Adrenal gland (tissue), 12 donors: ENCODE data around the gene UNC13D. TPM values are rescaled to one million over a fixed set of nuclear protein-coding genes. Genes with fewer than 3 reads are reported as not detected.
"Not testable (repeated sequence)": the region's sequence is repeated elsewhere in the genome, so short reads cannot be mapped to it uniquely, and the experiment has no call there.

ENCODE experiments used
- DNase-seq, 7 donors: peaks; one replicate each; pipeline ENCODE4 v3.0.0-alpha.2; 2019 to 2020
- H3K27ac ChIP-seq, 5 donors: fragments of 200-600 bp; sonication (generic) in 4 of 5; 1 replicate in 3 of 5; 2 replicates in 2 of 5; pipeline versions ENCODE4 v1.5.1 to v1.8.0; 2016 to 2020; ENCODE audit warnings: mild to moderate bottlenecking in 1 of 5
- H3K27me3 ChIP-seq: fragments of 200-600 bp; 2 replicates; pipeline ENCODE4 v1.8.0; 2021
- H3K36me3 ChIP-seq, 2 donors: fragments of 200-600 bp; replicated peaks in 1 of 2; 1 replicate in 1 of 2; 2 replicates in 1 of 2; pipeline versions ENCODE4 v1.5.1 to v1.8.0; 2018 to 2022
- H3K4me1 ChIP-seq, 2 donors: fragments of 200-600 bp; replicated peaks in 1 of 2; 1 replicate in 1 of 2; 2 replicates in 1 of 2; pipeline versions ENCODE4 v1.5.1 to v1.8.0; 2018 to 2021
- H3K4me3 ChIP-seq, 4 donors: fragments of 200-600 bp; sonication (generic) in 3 of 4; one replicate each; pipeline ENCODE4 v1.5.1; 2016 to 2018
- H3K9me3 ChIP-seq, 3 donors: fragments of 200-600 bp; sonication (generic) in 1 of 3; replicated peaks in 1 of 3; 1 replicate in 2 of 3; 2 replicates in 1 of 3; pipeline versions ENCODE4 v1.5.1 to v1.8.0; 2016 to 2021
- POLR2A ChIP-seq, 2 donors: fragments of 450-650 bp; IDR thresholded peaks; one replicate each; pipeline ENCODE4 v1.6.1; 2017; ENCODE audit warnings: antibody characterized with exemption in 2 of 2, mild to moderate bottlenecking in 2 of 2, moderate library complexity in 1 of 2
- WGBS, 4 donors: extraction: QIAGEN DNeasy Blood & Tissue Kit in 2 of 4; methylation state at CpG; one replicate each; pipeline versions ENCODE4 v1.1.5 to v1.1.7; 2013 to 2017; 5-methylcytosine and 5-hydroxymethylcytosine counted together
- intact Hi-C, 2 donors: fragments of 100-400 bp; cut with DNase I; formaldehyde crosslinking; loops; one replicate each; pipeline versions ENCODE4 v1.14.1 to v1.15.0; 2022 to 2023
- polyA plus RNA-seq, 3 donors: library from polyadenylated mRNA; stranded (reverse); fragments of 200-250 nt in 2 of 3; fragments of 350-450 nt in 1 of 3; fragmentation: Illumina TruSeq in 1 of 3; extraction: RNeasy Lipid Tissue Mini Kit (QIAGEN cat#74804) in 1 of 3; gene quantifications; one replicate each; pipeline ENCODE4 v1.2.3, GENCODE V29; 2013 to 2014
- total RNA-seq, 9 donors: library from RNA; depleted of rRNA in 4 of 9; stranded (reverse); fragments of >200 nt in 4 of 9; fragments of 120-200 nt in 1 of 9; fragmentation: NEBNext Ultra II Directional in 1 of 9; extraction: Animal tissue kit (Norgen Biotek cat#: 25700) in 1 of 9; gene quantifications; one replicate each; pipeline versions ENCODE4 v1.1.0 to v1.2.4, GENCODE V29; 2013 to 2023
- TF ChIP-seq, protein P1 (sequence below), 6 experiments: fragments of 450-650 bp in 4 of 6; fragments of 200-600 bp in 2 of 6; sonication (generic) in 1 of 6; IDR thresholded peaks; 1 replicate in 5 of 6; 2 replicates in 1 of 6; pipeline versions ENCODE4 v1.5.1 to v1.8.0; 2016 to 2021; ENCODE audit warnings: antibody characterized with exemption in 6 of 6, mild to moderate bottlenecking in 2 of 6, moderate library complexity in 1 of 6
- donor health status: healthy with polysubstance abuse.
- donor health status: Bipolar disorder and iron deficiency.
- donor health status: DM: yes; HTN: yes; CAD: no.
- donor health status: DM: no; HTN: no; CAD: no.
- donor health status: DM: no; HTN: no; CAD: no.
- donor health status: DM: yes; HTN: yes; CAD: no.

UNC13D gene
- total and polyA plus RNA-seq, 12 donors: 3.0 to 47.5 (median 13.8) TPM

DNA sequence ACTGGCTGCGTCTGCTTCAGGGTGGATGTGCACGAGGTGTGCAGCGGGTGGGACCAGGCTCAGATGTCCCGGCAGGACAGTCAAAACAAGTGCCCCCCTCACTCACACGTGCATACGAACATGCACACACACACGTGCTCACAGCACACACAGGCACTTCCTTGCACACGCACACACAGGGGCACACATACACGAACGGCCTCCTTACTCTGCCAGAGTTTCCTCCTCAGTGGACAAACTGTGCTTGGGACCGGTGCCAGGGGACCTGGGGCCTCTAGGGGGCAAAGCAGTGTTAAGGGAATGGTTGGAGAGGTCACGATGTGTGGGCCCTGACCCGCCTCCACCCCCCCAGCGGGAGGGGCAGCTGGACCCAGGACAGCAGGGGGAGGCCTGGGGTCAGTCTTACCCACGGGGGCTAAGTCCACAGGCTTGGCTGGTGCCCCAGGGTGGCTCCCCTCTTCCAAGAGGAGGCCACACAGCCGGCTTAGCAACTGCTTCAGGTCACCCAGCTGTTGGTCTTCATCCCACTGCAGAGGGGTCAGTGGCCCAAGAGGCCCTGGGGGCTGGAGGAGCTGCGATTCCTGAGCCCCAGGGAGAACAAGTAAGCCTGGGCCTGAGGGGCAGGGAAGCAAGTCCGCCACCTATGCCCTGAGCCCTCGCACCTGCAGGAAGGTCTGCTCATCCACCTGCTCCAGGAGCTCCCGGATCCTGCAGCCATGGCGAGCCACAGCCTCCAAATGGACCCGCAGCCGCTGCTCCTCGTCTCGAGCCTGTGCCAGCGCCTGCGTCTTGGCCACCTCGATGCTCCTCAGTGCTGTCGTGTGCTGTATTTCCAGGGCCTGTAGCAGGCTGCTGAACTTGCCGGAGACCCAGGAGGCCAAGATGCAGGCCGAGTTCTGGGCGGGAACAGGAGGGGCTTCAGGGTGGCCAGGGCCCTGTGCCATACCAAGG is 47.7 kb upstream of the UNC13D start:
- Histone ChIP-seq H3K36me3 (peaks cover 0 to 11% of the 10 kb centered on the region in 2 donors), H3K4me3 (no peak overlapping the region), H3K9me3 (no peaks in the 10 kb centered on the region), H3K27ac (no peak overlapping the region), H3K27me3 (no peaks in the 10 kb centered on the region), H3K4me1 (peaks cover 8 to 18% of the 10 kb centered on the region in 2 donors)
- DNase-seq: no peak
- intact Hi-C loops: loop anchor here in 1 of 2 donors (10.0 kb wide), 1 partner anchor 117 kb away; a partner anchor contains a TSS
- TF ChIP-seq POLR2A (IDR thresholded peaks at IDR 0.05): no peak
- TF ChIP-seq, protein P1, sequence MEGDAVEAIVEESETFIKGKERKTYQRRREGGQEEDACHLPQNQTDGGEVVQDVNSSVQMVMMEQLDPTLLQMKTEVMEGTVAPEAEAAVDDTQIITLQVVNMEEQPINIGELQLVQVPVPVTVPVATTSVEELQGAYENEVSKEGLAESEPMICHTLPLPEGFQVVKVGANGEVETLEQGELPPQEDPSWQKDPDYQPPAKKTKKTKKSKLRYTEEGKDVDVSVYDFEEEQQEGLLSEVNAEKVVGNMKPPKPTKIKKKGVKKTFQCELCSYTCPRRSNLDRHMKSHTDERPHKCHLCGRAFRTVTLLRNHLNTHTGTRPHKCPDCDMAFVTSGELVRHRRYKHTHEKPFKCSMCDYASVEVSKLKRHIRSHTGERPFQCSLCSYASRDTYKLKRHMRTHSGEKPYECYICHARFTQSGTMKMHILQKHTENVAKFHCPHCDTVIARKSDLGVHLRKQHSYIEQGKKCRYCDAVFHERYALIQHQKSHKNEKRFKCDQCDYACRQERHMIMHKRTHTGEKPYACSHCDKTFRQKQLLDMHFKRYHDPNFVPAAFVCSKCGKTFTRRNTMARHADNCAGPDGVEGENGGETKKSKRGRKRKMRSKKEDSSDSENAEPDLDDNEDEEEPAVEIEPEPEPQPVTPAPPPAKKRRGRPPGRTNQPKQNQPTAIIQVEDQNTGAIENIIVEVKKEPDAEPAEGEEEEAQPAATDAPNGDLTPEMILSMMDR (IDR thresholded peaks at IDR 0.05): no peak
- WGBS, 4 donors: 77 to 95% (median 82%) methylated on average over 17 to 32 of the region's 32 CpGs

DNA sequence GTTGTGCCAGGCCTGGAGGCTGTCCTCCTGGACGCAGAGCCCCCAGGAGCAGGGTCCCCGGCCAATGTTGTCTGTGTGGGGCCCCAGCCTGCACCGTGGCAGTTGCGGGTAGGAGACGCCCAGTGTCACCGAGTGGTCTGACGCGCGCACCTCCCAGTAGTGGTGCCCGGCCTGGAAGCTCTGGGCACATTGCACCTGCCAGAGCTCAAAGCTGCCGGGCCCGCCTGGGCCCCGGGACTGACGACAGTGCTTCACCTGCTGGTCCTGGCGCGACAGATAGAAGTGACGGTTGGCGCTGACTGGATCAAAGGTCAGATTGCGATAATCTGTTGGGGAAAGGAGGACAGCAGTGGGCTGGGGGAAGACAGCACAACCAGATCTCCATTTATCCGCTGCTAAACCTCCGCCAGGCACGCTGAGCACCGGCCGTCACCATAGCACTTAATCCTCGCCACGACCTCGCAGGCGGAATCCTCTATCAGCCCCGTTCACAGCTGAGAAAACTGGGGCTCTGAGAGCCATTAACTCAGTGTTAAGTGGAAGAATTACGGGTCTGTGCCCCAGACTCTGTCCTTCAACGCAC is 46.9 kb upstream of the UNC13D start:
- DNase-seq: no peak
- H3K4me1 ChIP-seq: peaks cover 7 to 18% of the 10 kb centered on the region in 2 donors
- no peaks in the 10 kb centered on the region for H3K27me3 ChIP-seq
- no peak for TF ChIP-seq POLR2A (IDR thresholded peaks at IDR 0.05)
- TF ChIP-seq, protein P1 (IDR thresholded peaks at IDR 0.05): no peak
- H3K27ac ChIP-seq: no peak overlapping the region
- no peaks in the 10 kb centered on the region for H3K9me3 ChIP-seq
- peaks cover 0 to 11% of the 10 kb centered on the region in 2 donors for H3K36me3 ChIP-seq
- WGBS, 4 donors: 94 to 97% (median 95%) methylated on average over 26 to 31 of the region's 31 CpGs
- intact Hi-C loops: loop anchor here in 1 of 2 donors (10.0 kb wide), 1 partner anchor 116 kb away; a partner anchor contains a TSS
- H3K4me3 ChIP-seq: no peak overlapping the region

DNA sequence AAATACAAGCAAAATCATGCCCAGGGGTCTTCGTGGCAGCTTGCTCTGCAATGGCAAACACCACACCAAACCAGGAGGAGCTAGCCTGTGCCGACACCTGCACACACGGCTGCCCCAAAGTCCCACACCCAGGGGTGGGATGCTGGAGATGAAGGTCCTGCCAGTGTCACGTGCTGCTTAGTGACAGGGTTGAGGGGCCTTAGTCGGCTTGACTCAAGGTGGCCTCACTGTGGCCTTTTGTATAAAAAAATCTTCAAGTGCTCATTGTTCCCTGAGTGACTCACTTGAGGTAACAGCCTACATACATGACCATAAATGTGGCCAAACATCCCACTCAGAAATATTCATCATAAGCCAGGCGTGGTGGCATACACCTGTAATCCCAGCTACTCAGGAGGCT is 45.2 kb upstream of the UNC13D start:
- Histone ChIP-seq H3K36me3 (peaks cover 0 to 11% of the 10 kb centered on the region in 2 donors), H3K9me3 (no peaks in the 10 kb centered on the region), H3K4me1 (peaks cover 0 to 1% of the 10 kb centered on the region in 2 donors), H3K4me3 (no peak overlapping the region), H3K27ac (no peak overlapping the region), H3K27me3 (no peaks in the 10 kb centered on the region)
- intact Hi-C loops: no loop called here
- WGBS, 4 donors: 79 to 100% (median 82%) methylated on average over 1 to 6 of the region's 6 CpGs
- no peak for TF ChIP-seq POLR2A (IDR thresholded peaks at IDR 0.05)
- TF ChIP-seq, protein P1 (IDR thresholded peaks at IDR 0.05): no peak
- DNase-seq: no peak

DNA sequence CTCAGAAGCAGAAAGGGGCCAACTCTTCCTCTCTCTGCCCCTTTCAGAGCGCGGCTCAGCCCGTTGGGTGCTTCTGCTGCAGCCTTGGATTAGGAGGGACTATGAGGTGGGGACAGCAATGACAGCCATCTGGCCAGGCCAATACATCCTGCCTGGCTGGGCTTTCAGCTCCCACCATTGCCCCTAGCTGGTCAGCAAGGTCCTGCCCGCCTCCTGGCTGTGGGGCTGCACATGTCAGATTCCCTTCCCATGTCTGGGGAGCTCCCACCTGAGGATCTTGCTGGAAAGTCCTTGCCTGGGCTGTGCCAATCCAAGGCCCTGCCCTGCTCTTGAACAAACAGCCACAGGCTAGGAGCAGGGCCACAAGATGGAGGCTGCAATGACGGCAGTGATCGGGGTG is 44.3 kb upstream of the UNC13D start:
- Histone ChIP-seq H3K4me3 (no peak overlapping the region), H3K27ac (no peak overlapping the region), H3K36me3 (peaks cover 0 to 11% of the 10 kb centered on the region in 2 donors), H3K9me3 (no peaks in the 10 kb centered on the region), H3K4me1 (no peaks in the 10 kb centered on the region), H3K27me3 (no peaks in the 10 kb centered on the region)
- DNase-seq: no peak
- TF ChIP-seq, protein P1 (IDR thresholded peaks at IDR 0.05): no peak
- no peak for TF ChIP-seq POLR2A (IDR thresholded peaks at IDR 0.05)
- WGBS, 4 donors: 76 to 96% (median 84%) methylated on average over 5 to 6 of the region's 6 CpGs
- intact Hi-C loops: no loop called here

DNA sequence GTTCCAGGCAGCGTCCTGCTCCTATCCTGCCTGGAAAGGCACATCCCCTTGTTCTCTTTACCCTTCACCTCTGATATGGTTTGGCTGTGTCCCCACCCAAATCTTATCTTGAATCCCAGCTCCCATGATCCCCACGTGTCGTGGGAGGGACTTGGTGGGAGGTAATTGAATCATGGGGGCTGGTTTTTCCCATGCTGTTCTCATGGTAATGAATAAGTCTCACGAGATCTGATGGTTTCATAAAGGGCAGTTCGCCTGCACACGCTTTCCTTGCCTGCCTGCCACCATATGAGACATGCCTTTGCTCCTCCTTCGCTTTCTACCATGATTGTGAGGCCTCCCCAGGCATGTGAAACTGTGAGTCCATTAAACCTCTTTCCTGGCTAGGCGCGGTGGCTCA is 41.7 kb upstream of the UNC13D start:
- H3K27ac ChIP-seq, DNase-seq, H3K4me3 ChIP-seq, H3K27me3 ChIP-seq, H3K4me1 ChIP-seq, H3K9me3 ChIP-seq, intact Hi-C loops, H3K36me3 ChIP-seq: not testable (repeated sequence)
- WGBS, 4 donors: 84 to 91% (median 86%) methylated on average over 8 to 9 of the region's 9 CpGs
